ENCODE measurements around the gene AHRR. TPM values are rescaled to one million over a fixed set of nuclear protein-coding genes. Genes with fewer than 3 reads are reported as not detected.
"Not testable (repeated sequence)": the region's sequence is repeated elsewhere in the genome, so short reads cannot be mapped to it uniquely, and the experiment has no call there.

The AHRR gene
- total and polyA plus RNA-seq, 7 experiments from 2014 or later: 0.56 to 23.5 (median 1.2) TPM; not detected in 1

DNA sequence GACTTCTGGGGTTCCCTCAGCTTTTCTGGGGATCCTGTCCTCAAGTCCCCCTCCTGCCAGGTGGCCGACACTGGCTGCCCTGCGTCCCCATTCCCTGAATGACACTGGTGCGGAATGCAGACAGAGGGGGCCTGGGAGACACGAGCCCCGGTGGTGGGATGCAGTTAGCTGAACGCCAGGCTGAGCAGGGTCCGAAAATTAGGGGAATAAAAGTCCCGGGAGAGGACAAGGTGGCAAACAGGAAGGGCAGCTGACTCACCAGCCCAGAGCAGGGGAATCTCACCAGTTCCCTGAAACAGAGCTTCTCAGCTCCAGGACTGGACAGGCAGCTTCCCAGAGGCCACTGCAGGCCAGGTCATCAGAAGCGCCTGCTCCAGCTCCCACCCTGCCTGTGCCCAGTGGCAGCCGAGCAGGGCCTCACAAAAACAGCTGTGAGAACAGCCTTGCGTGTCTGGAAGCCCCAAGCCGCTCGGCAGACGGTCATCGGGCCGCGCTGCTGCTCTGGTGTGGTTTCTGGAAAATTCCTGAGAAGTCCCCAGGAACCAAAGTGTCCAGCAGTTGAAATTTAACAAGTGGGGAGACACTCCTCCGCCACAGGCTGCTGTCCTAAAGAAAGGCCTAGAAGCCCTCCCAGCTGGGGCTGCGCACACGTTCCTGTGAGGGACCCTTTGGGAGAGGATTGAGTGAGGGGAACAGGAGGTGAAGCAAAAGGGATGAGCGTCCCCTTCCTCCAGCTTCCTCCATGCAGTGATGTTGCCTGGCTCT, 73.8 kb downstream of the AHRR start:
- Histone ChIP-seq H3K27ac (ENCODE audit: low read depth, low read length) (no peak overlapping the region), H3K36me3 (ENCODE audit: control insufficient read depth in 2 of 3, insufficient read depth in 3 of 3, low read length in 3 of 3) (no peaks in the 10 kb centered on the region), H3K27me3 (ENCODE audit: control insufficient read depth in 2 of 2, insufficient read depth in 2 of 2, low read length in 2 of 2) (no peaks in the 10 kb centered on the region), H3K4me3 (ENCODE audit: low read length) (no peak overlapping the region), H3K4me1 (ENCODE audit: control insufficient read depth in 2 of 2, insufficient read depth in 2 of 2, low read length in 2 of 2) (peaks cover 0 to 8% of the 10 kb centered on the region in 2 donors), H3K9me3 (ENCODE audit: control insufficient read depth in 2 of 3, low read length in 3 of 3) (no peaks in the 10 kb centered on the region)
- DNase-seq: no peak
- CTCF ChIA-PET: interaction anchor here (0.6 kb wide), 1 partner anchor 30 kb away, joined by 3 read pairs; no protein-coding TSS in a partner anchor
- Mint-ChIP-seq H3K27ac (peak overlapping the region in 1 of 9 donors; percentile 66), H3K4me3 (no peak overlapping the region), H3K4me1 (peaks cover 13 to 43% (median 24%) of the 10 kb centered on the region in 7 donors), H3K27me3 (peaks cover 0 to 11% (median 5%) of the 10 kb centered on the region in 5 donors), H3K9me3 (peaks cover 0 to under 1% (median 0%) of the 10 kb centered on the region in 11 donors), H3K36me3 (peaks cover 0 to 7% (median 0%) of the 10 kb centered on the region in 5 donors)
- intact Hi-C loops (cut with micrococcal nuclease): no loop called here
- POLR2A ChIA-PET: interaction anchor here (0.6 kb wide), 1 partner anchor 22 kb away, joined by 4 read pairs; no protein-coding TSS in a partner anchor
- no peak for ATAC-seq

DNA sequence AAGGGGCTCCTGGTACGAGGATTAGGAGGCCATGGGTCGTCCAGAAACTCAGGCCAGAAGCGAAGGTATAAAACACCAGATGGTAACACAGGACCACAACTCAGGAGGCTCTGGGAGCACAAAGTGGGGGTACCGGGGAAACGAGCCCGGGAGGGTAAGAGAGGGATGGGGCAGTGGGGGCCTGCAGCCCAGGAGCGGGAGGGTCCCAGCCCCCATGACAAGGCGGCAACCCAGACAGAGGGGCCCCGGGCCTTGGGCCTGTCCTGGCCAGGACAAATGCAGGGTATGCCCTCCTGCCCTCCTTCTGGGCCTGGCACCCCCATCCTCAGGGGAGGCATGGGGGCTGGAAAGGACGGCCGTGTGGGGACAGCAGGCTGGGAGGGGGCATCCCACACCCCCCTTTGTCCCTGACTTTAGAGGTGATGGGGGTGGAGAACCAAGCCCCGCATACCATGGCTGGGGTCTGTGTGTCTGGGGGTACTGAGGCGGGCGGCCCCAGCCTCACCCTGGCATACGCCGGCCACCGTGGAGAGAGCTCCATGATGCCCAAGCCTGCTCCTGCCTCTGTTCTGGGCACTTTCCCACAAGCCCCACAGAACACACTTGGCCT, 74.5 kb downstream of the AHRR start:
- H3K27me3 Mint-ChIP-seq: peaks cover 0 to 18% (median 10%) of the 10 kb centered on the region in 5 donors
- POLR2A ChIA-PET: interaction anchor here (0.6 kb wide), 1 partner anchor 22 kb away, joined by 4 read pairs; no protein-coding TSS in a partner anchor
- H3K4me1 Mint-ChIP-seq: peaks cover 11 to 38% (median 18%) of the 10 kb centered on the region in 7 donors
- no peak for ATAC-seq
- no peaks in the 10 kb centered on the region for H3K36me3 ChIP-seq (ENCODE audit: control insufficient read depth in 2 of 3, insufficient read depth in 3 of 3, low read length in 3 of 3)
- no peak overlapping the region for H3K4me3 ChIP-seq (ENCODE audit: low read length)
- no peak overlapping the region for H3K27ac Mint-ChIP-seq
- H3K27ac ChIP-seq (ENCODE audit: low read depth, low read length): no peak overlapping the region
- H3K36me3 Mint-ChIP-seq: peaks cover 0 to 10% (median 0%) of the 10 kb centered on the region in 5 donors
- intact Hi-C loops (cut with micrococcal nuclease): no loop called here
- H3K9me3 ChIP-seq (ENCODE audit: control insufficient read depth in 2 of 3, low read length in 3 of 3): no peaks in the 10 kb centered on the region
- no peak overlapping the region for H3K4me3 Mint-ChIP-seq
- peaks cover 0 to 8% of the 10 kb centered on the region in 2 donors for H3K4me1 ChIP-seq (ENCODE audit: control insufficient read depth in 2 of 2, insufficient read depth in 2 of 2, low read length in 2 of 2)
- DNase-seq: peak in 1 of 9 donors; percentile 26
- CTCF ChIA-PET: interaction anchor here (0.6 kb wide), 1 partner anchor 30 kb away, joined by 3 read pairs; no protein-coding TSS in a partner anchor
- H3K27me3 ChIP-seq (ENCODE audit: control insufficient read depth in 2 of 2, insufficient read depth in 2 of 2, low read length in 2 of 2): no peaks in the 10 kb centered on the region
- H3K9me3 Mint-ChIP-seq: no peaks in the 10 kb centered on the region

DNA sequence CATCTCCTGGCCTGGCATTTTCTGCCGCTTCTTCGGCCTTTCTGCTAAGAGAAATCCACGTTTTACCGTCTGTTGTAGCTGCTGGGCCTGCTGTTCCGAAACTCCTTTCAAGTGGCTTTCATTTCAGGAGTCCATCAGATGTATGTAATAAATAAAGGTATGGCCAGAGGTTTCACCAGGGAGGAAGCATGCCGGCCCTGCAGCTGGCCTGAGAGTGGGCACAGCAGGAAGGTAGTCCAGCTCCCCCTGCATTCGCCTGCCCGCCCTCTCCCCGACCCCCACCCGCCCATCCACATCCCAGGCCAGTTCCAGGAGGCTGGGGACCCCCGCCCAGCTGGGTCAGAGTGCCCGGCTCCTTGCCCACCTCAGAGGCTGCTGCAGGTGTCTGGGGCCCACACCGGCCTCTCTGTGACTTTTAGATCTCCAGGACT, 75.0 kb downstream of the AHRR start:
- Histone ChIP-seq H3K27me3 (ENCODE audit: control insufficient read depth in 2 of 2, insufficient read depth in 2 of 2, low read length in 2 of 2) (no peaks in the 10 kb centered on the region), H3K4me1 (ENCODE audit: control insufficient read depth in 2 of 2, insufficient read depth in 2 of 2, low read length in 2 of 2) (peaks cover 0 to 8% of the 10 kb centered on the region in 2 donors), H3K27ac (ENCODE audit: low read depth, low read length) (no peak overlapping the region), H3K9me3 (ENCODE audit: control insufficient read depth in 2 of 3, low read length in 3 of 3) (no peaks in the 10 kb centered on the region), H3K4me3 (ENCODE audit: low read length) (no peak overlapping the region), H3K36me3 (ENCODE audit: control insufficient read depth in 2 of 3, insufficient read depth in 3 of 3, low read length in 3 of 3) (no peaks in the 10 kb centered on the region)
- intact Hi-C loops (cut with micrococcal nuclease): no loop called here
- Mint-ChIP-seq H3K27me3 (peaks cover 0 to 23% (median 16%) of the 10 kb centered on the region in 5 donors), H3K9me3 (no peaks in the 10 kb centered on the region), H3K27ac (no peak overlapping the region), H3K36me3 (peaks cover 0 to 13% (median 0%) of the 10 kb centered on the region in 5 donors), H3K4me3 (no peak overlapping the region), H3K4me1 (peaks cover 10 to 37% (median 16%) of the 10 kb centered on the region in 7 donors)
- CTCF ChIA-PET: no interaction called here
- ATAC-seq: no peak
- peak in 1 of 9 donors; percentile 25 for DNase-seq
- POLR2A ChIA-PET: no interaction called here

DNA sequence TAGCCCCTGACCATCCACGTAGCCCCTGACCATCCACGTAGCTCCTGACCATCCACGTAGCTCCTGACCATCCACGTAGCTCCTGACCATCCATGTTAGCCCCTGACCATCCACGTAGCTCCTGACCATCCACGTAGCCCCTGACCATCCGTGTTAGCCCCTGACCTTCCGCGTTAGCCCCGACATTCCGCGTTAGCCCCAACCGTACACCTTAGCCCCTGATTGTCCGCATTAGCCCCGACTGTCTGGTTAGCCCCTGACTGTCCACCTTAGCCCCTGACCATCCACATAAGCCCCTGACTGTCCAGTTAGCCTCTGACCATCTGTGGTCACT, 76.6 kb downstream of the AHRR start:
- H3K9me3 ChIP-seq (ENCODE audit: control insufficient read depth in 2 of 3, low read length in 3 of 3); H3K27ac ChIP-seq (ENCODE audit: low read depth, low read length); H3K4me3 ChIP-seq (ENCODE audit: low read length); DNase-seq; CTCF ChIA-PET; H3K4me1 ChIP-seq (ENCODE audit: control insufficient read depth in 2 of 2, insufficient read depth in 2 of 2, low read length in 2 of 2); H3K9me3 Mint-ChIP-seq; H3K27me3 ChIP-seq (ENCODE audit: control insufficient read depth in 2 of 2, insufficient read depth in 2 of 2, low read length in 2 of 2); ATAC-seq; POLR2A ChIA-PET; intact Hi-C loops (cut with micrococcal nuclease); H3K36me3 ChIP-seq (ENCODE audit: control insufficient read depth in 2 of 3, insufficient read depth in 3 of 3, low read length in 3 of 3): not testable (repeated sequence)
- Mint-ChIP-seq H3K4me1 (peaks cover 2 to 34% (median 6%) of the 10 kb centered on the region in 7 donors), H3K27ac (peak overlapping the region in 4 of 9 donors; percentile 36 to 87 (median 48)), H3K27me3 (peaks cover 0 to 28% (median 25%) of the 10 kb centered on the region in 5 donors), H3K4me3 (peak overlapping the region in 1 of 10 donors; percentile 14), H3K36me3 (peaks cover 0 to 23% (median 0%) of the 10 kb centered on the region in 5 donors)

DNA sequence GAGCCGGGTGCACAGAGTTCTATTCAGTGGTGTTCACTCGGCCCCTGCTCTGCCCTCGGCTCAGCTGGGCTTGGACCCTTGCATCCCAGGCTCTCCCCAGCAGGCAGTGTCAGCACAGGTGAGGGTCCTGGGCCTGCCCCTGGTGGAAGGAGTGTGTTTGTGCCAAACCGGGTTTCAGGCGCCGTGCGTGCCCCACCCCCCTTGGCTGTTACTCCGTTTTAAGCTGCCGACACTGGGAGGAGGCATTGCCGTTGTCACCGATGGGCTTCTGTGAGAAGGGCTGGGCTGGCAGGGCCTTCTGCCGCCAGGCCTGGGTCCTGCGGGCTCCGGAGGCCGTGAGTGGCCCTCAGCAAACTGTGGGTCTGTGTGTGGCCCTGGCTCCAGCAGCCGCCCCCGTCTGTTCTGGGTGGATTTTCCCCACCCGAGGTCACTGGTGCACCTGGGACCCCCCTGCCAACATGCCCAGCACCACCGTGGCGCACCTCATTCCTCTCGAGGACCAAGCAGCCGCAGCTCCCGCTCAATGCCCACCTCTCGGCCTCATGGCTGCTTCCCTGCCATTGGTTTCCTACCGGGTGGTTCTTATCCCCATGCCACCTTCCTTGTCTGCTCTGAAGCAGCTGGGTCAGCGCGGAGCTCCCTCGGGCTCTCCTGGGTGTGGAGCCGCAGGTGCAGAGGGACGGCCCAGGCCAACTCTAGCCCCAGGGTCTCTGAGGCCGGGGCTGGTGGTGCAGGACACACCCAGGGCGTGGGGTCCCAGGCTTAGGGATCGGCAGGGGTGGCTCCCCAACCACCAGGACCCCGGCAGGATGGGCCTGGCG, 77.2 kb downstream of the AHRR start:
- POLR2A ChIA-PET: interaction anchor here (0.6 kb wide), 1 partner anchor 155 kb away, joined by 3 read pairs; no protein-coding TSS in a partner anchor
- DNase-seq: peak in 2 of 9 donors; percentile 15 to 35
- peaks cover 0 to 29% (median 3%) of the 10 kb centered on the region in 7 donors for H3K4me1 Mint-ChIP-seq
- H3K9me3 Mint-ChIP-seq: peaks cover 0 to 2% (median 0%) of the 10 kb centered on the region in 11 donors
- H3K4me3 ChIP-seq (ENCODE audit: low read length): no peak overlapping the region
- no peaks in the 10 kb centered on the region for H3K9me3 ChIP-seq (ENCODE audit: control insufficient read depth in 2 of 3, low read length in 3 of 3)
- ATAC-seq: no peak
- H3K27me3 Mint-ChIP-seq: peaks cover 0 to 29% (median 25%) of the 10 kb centered on the region in 5 donors
- H3K27ac Mint-ChIP-seq: peak overlapping the region in 4 of 9 donors; percentile 33 to 87 (median 38)
- H3K27me3 ChIP-seq (ENCODE audit: control insufficient read depth in 2 of 2, insufficient read depth in 2 of 2, low read length in 2 of 2): no peaks in the 10 kb centered on the region
- peaks cover 0 to 24% (median 0%) of the 10 kb centered on the region in 5 donors for H3K36me3 Mint-ChIP-seq
- H3K36me3 ChIP-seq (ENCODE audit: control insufficient read depth in 2 of 3, insufficient read depth in 3 of 3, low read length in 3 of 3): no peaks in the 10 kb centered on the region
- H3K27ac ChIP-seq (ENCODE audit: low read depth, low read length): no peak overlapping the region
- no peaks in the 10 kb centered on the region for H3K4me1 ChIP-seq (ENCODE audit: control insufficient read depth in 2 of 2, insufficient read depth in 2 of 2, low read length in 2 of 2)
- intact Hi-C loops (cut with micrococcal nuclease): no loop called here
- CTCF ChIA-PET: no interaction called here
- no peak overlapping the region for H3K4me3 Mint-ChIP-seq
